B cell (primary cell): ENCODE results near the gene YES1. TPM values are rescaled to one million over a fixed set of nuclear protein-coding genes. Genes with fewer than 3 reads are reported as not detected.

ENCODE experiments used
- ATAC-seq: fragments of 200-7000 bp; cut with Tn5 transposase; one replicate; pipeline ENCODE4 v1.10.0; 2021; ENCODE audit warnings: low read depth, mild to moderate bottlenecking, moderate number of reproducible peaks, moderate library complexity
- CTCF ChIA-PET: fragments of 350-600 bp; sonication (Branson Sonifier 250); formaldehyde crosslinking; loops from one replicate; lab custom pipeline; 2021; ENCODE audit warnings: antibody characterized with exemption, inconsistent platforms; lab: Charles Lee
- POLR2A ChIA-PET: fragments of 350-600 bp; sonication (Branson Sonifier 250); formaldehyde crosslinking; loops from one replicate; lab custom pipeline; 2021; ENCODE audit warnings: antibody characterized with exemption; lab: Charles Lee
- DNase-seq: peaks from one replicate; pipeline ENCODE4 v3.0.0; 2013
- H2AFZ ChIP-seq: 2 replicates; pipeline ENCODE4 v1.6.1; 2012; ENCODE audit warnings: mild to moderate bottlenecking, low read depth, low read length; ENCODE audit not compliant: insufficient read depth, poor library complexity, severe bottlenecking
- H3K27ac ChIP-seq, 2 donors: 1 replicate in 1 of 2; 2 replicates in 1 of 2; pipeline ENCODE4 v1.5.1; 2012 to 2013; ENCODE audit warnings: low read length in 2 of 2, mild to moderate bottlenecking in 2 of 2, moderate library complexity in 1 of 2
- H3K27me3 ChIP-seq, 4 experiments: fragments of 200-600 bp in 1 of 4; sonication (generic) in 1 of 4; replicated peaks in 1 of 4; 1 replicate in 2 of 4; 2 replicates in 2 of 4; pipeline versions ENCODE4 v1.6.1 to v1.7.0; 2013 to 2016; ENCODE audit warnings: low read length in 3 of 4, mild to moderate bottlenecking in 2 of 4, mixed read lengths in 1 of 4, moderate library complexity in 1 of 4; ENCODE audit not compliant: insufficient read depth in 4 of 4, control insufficient read depth in 3 of 4; ENCODE audit errors: control extremely low read depth in 1 of 4
- H3K36me3 ChIP-seq, 2 experiments: replicated peaks in 1 of 2; 1 replicate in 1 of 2; 2 replicates in 1 of 2; pipeline versions ENCODE4 v1.6.1 to v1.7.1; 2013; ENCODE audit warnings: low read length in 1 of 2; ENCODE audit not compliant: insufficient read depth in 2 of 2, control insufficient read depth in 1 of 2; ENCODE audit errors: control extremely low read depth in 1 of 2, extremely low read depth in 1 of 2
- H3K4me1 ChIP-seq, 2 donors: fragments of 200-600 bp in 1 of 2; sonication (generic) in 1 of 2; 1 replicate in 1 of 2; 2 replicates in 1 of 2; pipeline versions ENCODE4 v1.5.1 to v1.6.1; 2013 to 2017; ENCODE audit warnings: low read length in 2 of 2; ENCODE audit not compliant: control insufficient read depth in 2 of 2, insufficient read depth in 2 of 2
- H3K4me2 ChIP-seq: replicated peaks from 2 replicates; pipeline ENCODE3; 2012; ENCODE audit warnings: mild to moderate bottlenecking, low read depth, low read length; ENCODE audit not compliant: poor library complexity, severe bottlenecking
- H3K4me3 ChIP-seq, 5 experiments: fragments of 200-600 bp in 1 of 5; sonication (generic) in 1 of 5; 1 replicate in 3 of 5; 2 replicates in 2 of 5; pipeline versions ENCODE4 v1.5.1 to v1.7.0; 2011 to 2016; ENCODE audit warnings: low read length in 4 of 5, mild to moderate bottlenecking in 4 of 5, low read depth in 2 of 5, control low read depth in 1 of 5, moderate library complexity in 1 of 5; ENCODE audit not compliant: insufficient read depth in 1 of 5; ENCODE audit errors: control extremely low read depth in 1 of 5, extremely low read depth in 1 of 5
- H3K79me2 ChIP-seq: fragments of 200-600 bp; sonication (generic); one replicate; pipeline ENCODE4 v1.6.0; 2016; ENCODE audit warnings: low read length; ENCODE audit not compliant: control insufficient read depth, insufficient read depth
- H3K9ac ChIP-seq: fragments of 200-600 bp; sonication (generic); 2 replicates; pipeline ENCODE4 v1.6.1; 2017; ENCODE audit warnings: mild to moderate bottlenecking, low read length, moderate library complexity
- H3K9me3 ChIP-seq, 3 donors: one replicate each; pipeline versions ENCODE4 v1.6.1 to v1.7.1; 2013; ENCODE audit warnings: low read length in 2 of 3; ENCODE audit not compliant: control insufficient read depth in 2 of 3, insufficient read depth in 1 of 3; ENCODE audit errors: control extremely low read depth in 1 of 3
- H4K20me1 ChIP-seq: 2 replicates; pipeline ENCODE4 v1.6.0; 2012; ENCODE audit warnings: mild to moderate bottlenecking, low read length; ENCODE audit not compliant: insufficient read depth, control insufficient read depth, poor library complexity, severe bottlenecking
- H3K27ac Mint-ChIP-seq: one replicate; pipeline ENCODE4 v1.8.0; 2021; ENCODE audit warnings: mixed read lengths
- H3K27me3 Mint-ChIP-seq: one replicate; pipeline ENCODE4 v1.8.0; 2021; ENCODE audit warnings: mixed read lengths
- H3K4me1 Mint-ChIP-seq: one replicate; pipeline ENCODE4 v1.8.0; 2021; ENCODE audit warnings: mixed read lengths
- H3K4me3 Mint-ChIP-seq: one replicate; pipeline ENCODE4 v1.8.0; 2021; ENCODE audit warnings: mixed read lengths
- H3K9me3 Mint-ChIP-seq: one replicate; pipeline ENCODE4 v1.8.0; 2022; ENCODE audit warnings: mixed read lengths; ENCODE audit not compliant: insufficient read depth
- EZH2 ChIP-seq: IDR thresholded peaks from 2 replicates; pipeline ENCODE4 v1.6.1; 2012; ENCODE audit warnings: borderline replicate concordance, low read depth, mild to moderate bottlenecking, moderate library complexity, low read length; ENCODE audit not compliant: insufficient read depth, poor library complexity, severe bottlenecking
- WGBS: methylation state at CpG from one replicate; pipeline ENCODE4 v1.1.5; 2013; ENCODE audit warnings: missing lambda C conversion rate; ENCODE audit not compliant: insufficient coverage; 5-methylcytosine and 5-hydroxymethylcytosine counted together
- intact Hi-C: fragments of 100-400 bp; cut with micrococcal nuclease; formaldehyde crosslinking; loops from one replicate; pipeline ENCODE4 v1.10.0; 2022
- polyA plus RNA-seq: library from polyadenylated mRNA; depleted of rRNA; stranded (reverse); fragments of >200 nt; gene quantifications from 2 replicates; pipeline ENCODE4 v1.2.3, GENCODE V29; 2012
- total RNA-seq, 2 donors: library from RNA; stranded (reverse); fragments of 120-200 nt in 1 of 2; gene quantifications; 1 replicate in 1 of 2; 2 replicates in 1 of 2; pipeline versions ENCODE4 v1.2.3 to v1.2.4, GENCODE V29; 2013 to 2022
- TF ChIP-seq, protein P1 (sequence below): fragments of 200-600 bp; IDR thresholded peaks from one replicate; pipeline ENCODE4 v1.8.0; 2022; ENCODE audit warnings: antibody characterized with exemption, mild to moderate bottlenecking

YES1 gene
- total and polyA plus RNA-seq, 2 donors (not counting 1 experiment from before 2014, with no cell fraction given), result 0.30 TPM; not detected in 1

DNA sequence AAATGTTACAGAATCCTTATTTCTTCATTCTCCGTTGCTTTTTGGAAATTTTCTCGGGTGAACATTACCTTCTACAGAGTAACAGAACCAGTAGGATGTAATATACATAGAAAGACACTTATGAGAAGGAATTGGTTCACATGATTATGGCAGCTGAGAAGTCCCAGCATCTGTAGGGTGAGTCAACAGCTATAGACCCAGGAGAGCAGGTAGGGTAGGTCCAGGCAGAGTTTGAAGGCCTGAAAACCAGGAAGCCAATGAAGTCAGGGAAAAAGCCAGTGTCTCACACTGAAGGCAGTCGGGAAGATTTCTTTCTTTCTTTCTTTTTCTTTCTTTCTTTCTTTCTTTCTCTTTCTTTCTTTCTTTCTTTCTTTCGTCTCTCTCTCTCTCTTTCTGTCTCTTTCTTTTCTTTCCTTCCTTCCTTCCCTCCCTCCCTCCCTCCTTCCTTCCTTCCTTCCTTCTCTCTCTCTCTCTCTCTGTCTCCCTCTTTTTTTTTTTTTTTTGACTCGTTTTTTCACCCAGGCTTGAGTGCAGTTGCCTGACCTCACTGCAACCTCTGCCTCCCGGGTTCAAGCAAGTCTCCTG, 15.1 kb upstream of the YES1 start:
- Histone ChIP-seq H3K36me3 (no peaks in the 10 kb centered on the region), H3K79me2 (no peaks in the 10 kb centered on the region), H3K4me3 (no peak overlapping the region), H3K27me3 (peaks cover 0 to 11% (median 0%) of the 10 kb centered on the region in 4 experiments), H4K20me1 (no peaks in the 10 kb centered on the region), H3K4me1 (peaks cover 6 to 8% of the 10 kb centered on the region in 2 donors), H2AFZ (no peak overlapping the region), H3K27ac (no peak overlapping the region), H3K9me3 (peaks cover 0 to 6% (median 0%) of the 10 kb centered on the region in 3 donors), H3K4me2 (no peak overlapping the region), H3K9ac (no peak overlapping the region)
- no peak for TF ChIP-seq EZH2
- TF ChIP-seq, protein P1, sequence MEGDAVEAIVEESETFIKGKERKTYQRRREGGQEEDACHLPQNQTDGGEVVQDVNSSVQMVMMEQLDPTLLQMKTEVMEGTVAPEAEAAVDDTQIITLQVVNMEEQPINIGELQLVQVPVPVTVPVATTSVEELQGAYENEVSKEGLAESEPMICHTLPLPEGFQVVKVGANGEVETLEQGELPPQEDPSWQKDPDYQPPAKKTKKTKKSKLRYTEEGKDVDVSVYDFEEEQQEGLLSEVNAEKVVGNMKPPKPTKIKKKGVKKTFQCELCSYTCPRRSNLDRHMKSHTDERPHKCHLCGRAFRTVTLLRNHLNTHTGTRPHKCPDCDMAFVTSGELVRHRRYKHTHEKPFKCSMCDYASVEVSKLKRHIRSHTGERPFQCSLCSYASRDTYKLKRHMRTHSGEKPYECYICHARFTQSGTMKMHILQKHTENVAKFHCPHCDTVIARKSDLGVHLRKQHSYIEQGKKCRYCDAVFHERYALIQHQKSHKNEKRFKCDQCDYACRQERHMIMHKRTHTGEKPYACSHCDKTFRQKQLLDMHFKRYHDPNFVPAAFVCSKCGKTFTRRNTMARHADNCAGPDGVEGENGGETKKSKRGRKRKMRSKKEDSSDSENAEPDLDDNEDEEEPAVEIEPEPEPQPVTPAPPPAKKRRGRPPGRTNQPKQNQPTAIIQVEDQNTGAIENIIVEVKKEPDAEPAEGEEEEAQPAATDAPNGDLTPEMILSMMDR, result no peak
- ChIA-PET CTCF (interaction anchor here (1.6 kb wide), 1 partner anchor 12 kb away, joined by 6 read pairs; no protein-coding TSS in a partner anchor), POLR2A (no interaction called here)
- Mint-ChIP-seq H3K9me3 (peaks cover 5% of the 10 kb centered on the region), H3K27me3 (peaks cover 31% of the 10 kb centered on the region), H3K27ac (no peak overlapping the region), H3K4me3 (no peak overlapping the region), H3K4me1 (peaks cover 11% of the 10 kb centered on the region)
- intact Hi-C loops, result no loop called here
- no peak for DNase-seq
- 100% methylated on average over 2 of the region's 6 CpGs for WGBS
- ATAC-seq, result no peak

DNA sequence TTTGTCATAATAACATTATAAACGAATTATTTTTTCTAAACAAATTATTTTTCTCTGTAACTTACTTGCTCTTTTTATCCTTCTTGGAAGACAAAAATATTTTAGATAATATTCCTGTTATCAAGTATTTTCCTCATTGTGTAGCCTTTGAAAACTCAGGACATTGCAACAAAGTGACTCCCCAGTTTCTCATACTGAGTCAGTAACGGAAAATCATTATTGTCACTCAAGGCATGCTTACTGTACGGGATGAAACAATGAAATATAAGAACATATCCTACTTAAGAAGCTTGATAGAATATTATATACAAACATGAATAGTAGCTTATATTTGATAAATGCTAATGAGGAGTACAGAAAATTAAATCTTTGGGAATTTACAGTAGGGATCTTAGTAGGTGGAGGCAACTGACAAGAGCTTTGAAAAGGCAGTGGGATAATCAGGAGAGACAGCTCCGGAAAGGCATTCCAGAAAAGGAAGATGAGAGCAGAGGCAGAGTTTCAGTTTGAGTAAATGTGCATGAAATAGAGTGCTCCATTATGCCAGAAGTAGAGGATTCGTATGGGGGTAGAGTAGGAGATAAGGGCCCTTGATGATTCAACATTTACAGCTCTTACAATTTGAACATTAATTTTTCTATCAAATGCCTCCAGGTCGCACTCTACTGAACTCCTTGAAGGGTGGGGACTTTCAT, 14.0 kb upstream of the YES1 start:
- Histone ChIP-seq H3K27me3 (peaks cover 0 to 8% (median 3%) of the 10 kb centered on the region in 4 experiments), H3K79me2 (no peaks in the 10 kb centered on the region), H4K20me1 (no peaks in the 10 kb centered on the region), H3K27ac (no peak overlapping the region), H3K4me2 (no peak overlapping the region), H2AFZ (no peak overlapping the region), H3K4me3 (no peak overlapping the region), H3K9me3 (peaks cover 0 to 3% (median 0%) of the 10 kb centered on the region in 3 donors), H3K36me3 (no peaks in the 10 kb centered on the region), H3K4me1 (peaks cover 6 to 8% of the 10 kb centered on the region in 2 donors), H3K9ac (no peak overlapping the region)
- intact Hi-C loops, result no loop called here
- CTCF ChIA-PET, result interaction anchor here (1.6 to 2.6 kb wide), 2 partner anchors 13 to 201 kb away, joined by 6 to 8 read pairs; no protein-coding TSS in a partner anchor
- 82% methylated on average over 1 of the region's 6 CpGs for WGBS
- no peak overlapping the region for H3K4me3 Mint-ChIP-seq
- DNase-seq, result no peak
- H3K9me3 Mint-ChIP-seq, result peaks cover 5% of the 10 kb centered on the region
- no peak for TF ChIP-seq EZH2
- TF ChIP-seq, protein P1, result no peak
- no peak overlapping the region for H3K27ac Mint-ChIP-seq
- H3K4me1 Mint-ChIP-seq, result peaks cover 11% of the 10 kb centered on the region
- H3K27me3 Mint-ChIP-seq, result peaks cover 30% of the 10 kb centered on the region
- POLR2A ChIA-PET, result no interaction called here
- no peak for ATAC-seq
